Liver (tissue), 9 donors: ENCODE data around the gene CCDC201. TPM values are rescaled to one million over a fixed set of nuclear protein-coding genes. Genes with fewer than 3 reads are reported as not detected.
"Not testable (repeated sequence)": the region's sequence is repeated elsewhere in the genome, so short reads cannot be mapped to it uniquely, and the experiment has no call there.

Experiments
- DNase-seq: peaks from one replicate; pipeline ENCODE4 v3.0.0-alpha.2; 2017; ENCODE audit warnings: low spot score
- H3K27ac ChIP-seq, 2 donors: one replicate each; pipeline ENCODE4 v1.7.0; 2013; ENCODE audit warnings: inconsistent platforms in 2 of 2, low read length in 2 of 2, control low read depth in 1 of 2, low read depth in 1 of 2, mild to moderate bottlenecking in 1 of 2
- H3K27me3 ChIP-seq, 4 donors: one replicate each; pipeline versions ENCODE4 v1.6.1 to v1.7.0; 2013; ENCODE audit warnings: low read length in 3 of 4, inconsistent platforms in 1 of 4, mild to moderate bottlenecking in 1 of 4, moderate library complexity in 1 of 4; ENCODE audit not compliant: control insufficient read depth in 4 of 4, insufficient read depth in 4 of 4
- H3K36me3 ChIP-seq, 4 donors: one replicate each; pipeline versions ENCODE4 v1.6.1 to v1.7.0; 2013; ENCODE audit warnings: low read length in 3 of 4, mild to moderate bottlenecking in 3 of 4, low read depth in 1 of 4, moderate library complexity in 1 of 4; ENCODE audit not compliant: control insufficient read depth in 4 of 4, insufficient read depth in 3 of 4
- H3K4me1 ChIP-seq, 4 donors: one replicate each; pipeline versions ENCODE4 v1.6.1 to v1.7.0; 2013; ENCODE audit warnings: low read length in 3 of 4, mild to moderate bottlenecking in 3 of 4, moderate library complexity in 1 of 4; ENCODE audit not compliant: control insufficient read depth in 4 of 4, insufficient read depth in 4 of 4
- H3K4me3 ChIP-seq, 3 donors: one replicate each; pipeline versions ENCODE4 v1.6.1 to v1.7.0; 2013; ENCODE audit warnings: low read length in 3 of 3, control low read depth in 1 of 3, low read depth in 1 of 3, mild to moderate bottlenecking in 1 of 3
- H3K9ac ChIP-seq, 2 donors: one replicate each; pipeline ENCODE4 v1.7.0; 2013; ENCODE audit warnings: low read length in 2 of 2, mild to moderate bottlenecking in 2 of 2, moderate library complexity in 2 of 2, control low read depth in 1 of 2, low read depth in 1 of 2
- H3K9me3 ChIP-seq, 4 donors: one replicate each; pipeline versions ENCODE4 v1.6.1 to v1.7.0; 2013; ENCODE audit warnings: low read length in 3 of 4; ENCODE audit not compliant: control insufficient read depth in 4 of 4
- EGR1 ChIP-seq, 2 donors: IDR thresholded peaks; 2 replicates each; pipeline ENCODE4 v1.6.1; 2016 to 2018; ENCODE audit warnings: antibody characterized with exemption in 2 of 2, low read depth in 2 of 2
- FOXA1 ChIP-seq: IDR thresholded peaks from 2 replicates; pipeline ENCODE4 v1.6.1; 2016; ENCODE audit warnings: antibody characterized with exemption
- GABPA ChIP-seq, 2 donors: IDR thresholded peaks in 1 of 2; conservative IDR thresholded peaks in 1 of 2; 2 replicates each; pipeline ENCODE4 v1.6.1; 2016; ENCODE audit warnings: antibody characterized with exemption in 2 of 2, mild to moderate bottlenecking in 1 of 2, moderate library complexity in 1 of 2
- HNF4G ChIP-seq: IDR thresholded peaks from 2 replicates; pipeline ENCODE4 v1.6.1; 2016; ENCODE audit warnings: antibody characterized with exemption
- JUND ChIP-seq, 2 donors: IDR thresholded peaks; 2 replicates each; pipeline ENCODE4 v1.6.1; 2016; ENCODE audit warnings: antibody characterized with exemption in 2 of 2
- NR2F2 ChIP-seq: IDR thresholded peaks from 2 replicates; pipeline ENCODE4 v1.6.1; 2016; ENCODE audit warnings: antibody characterized with exemption
- RXRA ChIP-seq, 2 donors: IDR thresholded peaks; 2 replicates each; pipeline ENCODE4 v1.6.1; 2017 to 2018; ENCODE audit warnings: antibody characterized with exemption in 2 of 2, mild to moderate bottlenecking in 1 of 2
- SP1 ChIP-seq: IDR thresholded peaks from 2 replicates; pipeline ENCODE4 v1.6.1; 2018; ENCODE audit warnings: antibody characterized with exemption, mild to moderate bottlenecking
- YY1 ChIP-seq: IDR thresholded peaks from 2 replicates; pipeline ENCODE4 v1.6.1; 2016; ENCODE audit warnings: antibody characterized with exemption, mild to moderate bottlenecking
- WGBS: extraction: QIAGEN DNeasy Blood & Tissue Kit; methylation state at CpG from one replicate; pipeline ENCODE4 v1.1.7; 2013; 5-methylcytosine and 5-hydroxymethylcytosine counted together
- polyA plus RNA-seq, 2 donors: library from polyadenylated mRNA; stranded (reverse) in 1 of 2; unstranded in 1 of 2; fragments of 200-250 nt in 1 of 2; fragments of >200 nt in 1 of 2; fragmentation: Nextera tagmentation in 1 of 2; extraction: Ambion mirVana in 1 of 2; gene quantifications; one replicate each; pipeline versions ENCODE4 v1.2.1 to v1.2.3, GENCODE V29; 2013 to 2015
- total RNA-seq, 2 donors: library from RNA; depleted of rRNA; stranded (reverse); fragments of >200 nt; gene quantifications; one replicate each; pipeline ENCODE4 v1.2.3, GENCODE V29; 2014
- TF ChIP-seq, protein P1 (sequence below): IDR thresholded peaks from 2 replicates; pipeline ENCODE4 v1.6.1; 2016; ENCODE audit warnings: antibody characterized with exemption
- TF ChIP-seq, protein P2 (sequence below): fragments of 150-350 bp; IDR thresholded peaks from 2 replicates; pipeline ENCODE4 v1.5.1; 2017; ENCODE audit warnings: improper control_type of control experiment, low read depth, low read length; ENCODE audit not compliant: missing input control
- TF ChIP-seq, protein P3 (sequence below): IDR thresholded peaks from 2 replicates; pipeline ENCODE4 v1.6.1; 2016; ENCODE audit warnings: antibody characterized with exemption, mild to moderate bottlenecking
- donor health status: healthy.
- donor health status: healthy.
- donor health status: healthy.
- donor health status: healthy.
- donor health status: healthy.

The CCDC201 gene
- total and polyA plus RNA-seq, 4 donors = not detected

DNA sequence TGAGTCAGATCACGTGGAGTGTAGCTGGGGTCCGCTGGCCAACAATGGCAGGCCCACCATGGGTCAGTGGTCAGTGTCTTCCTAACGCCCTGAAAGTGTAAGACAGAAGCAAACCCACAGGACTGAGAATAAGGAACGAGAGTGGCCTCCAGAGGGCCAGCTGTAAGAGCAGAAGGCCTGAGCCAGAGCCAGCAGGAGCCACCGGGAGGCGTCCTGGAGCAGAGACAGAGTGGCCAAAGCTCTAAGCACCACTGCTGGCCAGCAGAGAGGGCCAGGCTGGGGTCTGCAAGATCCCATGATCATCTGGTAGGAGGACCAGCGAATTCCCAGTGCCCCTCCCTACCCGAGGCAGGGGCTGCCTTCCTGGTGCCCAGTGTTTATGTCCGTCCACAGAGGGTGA, 9.2 kb downstream of the CCDC201 start:
- Histone ChIP-seq H3K4me3 (no peak overlapping the region), H3K27ac (no peak overlapping the region), H3K27me3 (no peaks in the 10 kb centered on the region), H3K36me3 (no peaks in the 10 kb centered on the region), H3K9ac (no peak overlapping the region), H3K4me1 (no peaks in the 10 kb centered on the region), H3K9me3 (peaks cover 0 to 3% (median 0%) of the 10 kb centered on the region in 4 donors)
- no peak for DNase-seq
- TF ChIP-seq SP1 (no peak), RXRA (IDR thresholded peaks at IDR 0.05) (no peak), HNF4G (no peak), YY1 (no peak), JUND (IDR thresholded peaks at IDR 0.05) (no peak), EGR1 (IDR thresholded peaks at IDR 0.05; ENCODE audit: low read depth in 2 of 2) (no peak), GABPA (IDR thresholded peaks at IDR 0.05 in 1 of 2, conservative IDR thresholded peaks at IDR 0.05 in 1 of 2) (no peak), NR2F2 (no peak), FOXA1 (no peak)
- TF ChIP-seq, protein P1, sequence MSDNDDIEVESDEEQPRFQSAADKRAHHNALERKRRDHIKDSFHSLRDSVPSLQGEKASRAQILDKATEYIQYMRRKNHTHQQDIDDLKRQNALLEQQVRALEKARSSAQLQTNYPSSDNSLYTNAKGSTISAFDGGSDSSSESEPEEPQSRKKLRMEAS = no peak
- TF ChIP-seq, protein P2, sequence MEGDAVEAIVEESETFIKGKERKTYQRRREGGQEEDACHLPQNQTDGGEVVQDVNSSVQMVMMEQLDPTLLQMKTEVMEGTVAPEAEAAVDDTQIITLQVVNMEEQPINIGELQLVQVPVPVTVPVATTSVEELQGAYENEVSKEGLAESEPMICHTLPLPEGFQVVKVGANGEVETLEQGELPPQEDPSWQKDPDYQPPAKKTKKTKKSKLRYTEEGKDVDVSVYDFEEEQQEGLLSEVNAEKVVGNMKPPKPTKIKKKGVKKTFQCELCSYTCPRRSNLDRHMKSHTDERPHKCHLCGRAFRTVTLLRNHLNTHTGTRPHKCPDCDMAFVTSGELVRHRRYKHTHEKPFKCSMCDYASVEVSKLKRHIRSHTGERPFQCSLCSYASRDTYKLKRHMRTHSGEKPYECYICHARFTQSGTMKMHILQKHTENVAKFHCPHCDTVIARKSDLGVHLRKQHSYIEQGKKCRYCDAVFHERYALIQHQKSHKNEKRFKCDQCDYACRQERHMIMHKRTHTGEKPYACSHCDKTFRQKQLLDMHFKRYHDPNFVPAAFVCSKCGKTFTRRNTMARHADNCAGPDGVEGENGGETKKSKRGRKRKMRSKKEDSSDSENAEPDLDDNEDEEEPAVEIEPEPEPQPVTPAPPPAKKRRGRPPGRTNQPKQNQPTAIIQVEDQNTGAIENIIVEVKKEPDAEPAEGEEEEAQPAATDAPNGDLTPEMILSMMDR = no peak
- TF ChIP-seq, protein P3, sequence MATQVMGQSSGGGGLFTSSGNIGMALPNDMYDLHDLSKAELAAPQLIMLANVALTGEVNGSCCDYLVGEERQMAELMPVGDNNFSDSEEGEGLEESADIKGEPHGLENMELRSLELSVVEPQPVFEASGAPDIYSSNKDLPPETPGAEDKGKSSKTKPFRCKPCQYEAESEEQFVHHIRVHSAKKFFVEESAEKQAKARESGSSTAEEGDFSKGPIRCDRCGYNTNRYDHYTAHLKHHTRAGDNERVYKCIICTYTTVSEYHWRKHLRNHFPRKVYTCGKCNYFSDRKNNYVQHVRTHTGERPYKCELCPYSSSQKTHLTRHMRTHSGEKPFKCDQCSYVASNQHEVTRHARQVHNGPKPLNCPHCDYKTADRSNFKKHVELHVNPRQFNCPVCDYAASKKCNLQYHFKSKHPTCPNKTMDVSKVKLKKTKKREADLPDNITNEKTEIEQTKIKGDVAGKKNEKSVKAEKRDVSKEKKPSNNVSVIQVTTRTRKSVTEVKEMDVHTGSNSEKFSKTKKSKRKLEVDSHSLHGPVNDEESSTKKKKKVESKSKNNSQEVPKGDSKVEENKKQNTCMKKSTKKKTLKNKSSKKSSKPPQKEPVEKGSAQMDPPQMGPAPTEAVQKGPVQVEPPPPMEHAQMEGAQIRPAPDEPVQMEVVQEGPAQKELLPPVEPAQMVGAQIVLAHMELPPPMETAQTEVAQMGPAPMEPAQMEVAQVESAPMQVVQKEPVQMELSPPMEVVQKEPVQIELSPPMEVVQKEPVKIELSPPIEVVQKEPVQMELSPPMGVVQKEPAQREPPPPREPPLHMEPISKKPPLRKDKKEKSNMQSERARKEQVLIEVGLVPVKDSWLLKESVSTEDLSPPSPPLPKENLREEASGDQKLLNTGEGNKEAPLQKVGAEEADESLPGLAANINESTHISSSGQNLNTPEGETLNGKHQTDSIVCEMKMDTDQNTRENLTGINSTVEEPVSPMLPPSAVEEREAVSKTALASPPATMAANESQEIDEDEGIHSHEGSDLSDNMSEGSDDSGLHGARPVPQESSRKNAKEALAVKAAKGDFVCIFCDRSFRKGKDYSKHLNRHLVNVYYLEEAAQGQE = no peak
- 87% methylated on average over 9 of the region's 9 CpGs for WGBS

DNA sequence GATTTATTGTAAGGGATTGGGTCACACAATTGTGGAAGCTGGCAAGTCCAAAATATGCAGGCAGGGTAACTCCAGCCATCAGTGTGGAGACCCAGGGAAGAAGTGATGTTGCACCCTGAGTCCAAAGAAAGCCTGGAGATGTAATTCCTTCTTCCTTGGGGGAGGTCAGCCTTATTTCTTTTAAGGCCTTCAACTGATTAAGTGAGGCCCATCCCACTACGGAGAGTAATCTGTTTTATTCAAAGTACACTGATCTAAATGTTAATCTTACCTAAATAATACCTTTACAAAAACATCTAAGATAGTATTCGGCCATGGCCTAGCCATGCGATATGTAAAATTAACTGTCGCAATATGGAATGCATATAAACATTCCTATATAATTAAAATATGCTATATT, 16.0 kb downstream of the CCDC201 start:
- not testable (repeated sequence) for H3K9me3 ChIP-seq, H3K4me1 ChIP-seq, H3K9ac ChIP-seq, H3K36me3 ChIP-seq, DNase-seq, H3K4me3 ChIP-seq, H3K27ac ChIP-seq, H3K27me3 ChIP-seq
- 92% methylated on average over 4 of the region's 4 CpGs for WGBS

DNA sequence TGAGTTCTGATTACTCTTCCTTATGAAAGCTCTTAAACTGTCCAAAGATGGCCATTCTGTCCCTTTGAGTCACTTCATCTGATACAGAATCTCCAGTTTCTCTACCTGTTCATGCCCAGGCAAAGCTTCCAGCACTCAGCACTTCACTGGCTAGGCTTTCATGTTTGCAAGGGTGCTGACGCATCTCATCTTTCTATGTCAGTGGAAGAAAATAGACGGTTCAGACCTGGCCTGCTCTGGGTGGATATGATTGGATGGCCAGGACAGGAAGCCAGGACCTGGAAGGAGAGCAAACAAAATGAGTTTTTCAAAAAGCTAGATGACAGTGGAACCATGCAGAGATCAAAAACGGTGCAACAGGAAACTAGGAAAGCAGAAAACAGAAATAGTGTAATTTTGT, 17.2 kb downstream of the CCDC201 start:
- H3K4me3 ChIP-seq = not testable (repeated sequence)

DNA sequence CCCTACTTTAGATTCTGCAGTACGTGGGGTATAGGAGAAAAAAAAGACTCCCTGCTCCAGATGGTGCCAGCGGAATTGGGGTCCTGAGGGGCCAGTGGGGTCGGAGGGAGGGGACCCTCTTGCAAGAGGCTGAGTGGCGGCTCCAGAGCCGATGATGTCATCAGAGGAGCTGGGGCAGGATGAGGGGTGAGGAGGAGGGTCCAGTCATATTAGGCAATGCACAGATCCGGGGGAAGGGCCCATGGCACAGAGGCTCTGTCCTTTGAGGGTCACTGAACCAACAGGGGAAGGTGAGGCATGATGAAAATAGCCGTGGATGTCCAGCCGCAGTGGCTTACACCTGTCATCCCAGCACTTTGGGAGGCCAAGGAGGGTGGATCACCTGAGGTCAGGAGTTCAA, 19.4 kb downstream of the CCDC201 start:
- H3K4me3 ChIP-seq, H3K27ac ChIP-seq, H3K27me3 ChIP-seq, DNase-seq, H3K4me1 ChIP-seq, H3K9ac ChIP-seq, H3K9me3 ChIP-seq, H3K36me3 ChIP-seq: not testable (repeated sequence)
- WGBS = 85% methylated on average over 8 of the region's 8 CpGs

More for the DNA sequence above, 17.2 kb downstream of the CCDC201 start:
- not testable (repeated sequence) for H3K9ac ChIP-seq, H3K27me3 ChIP-seq, H3K9me3 ChIP-seq, H3K27ac ChIP-seq, H3K36me3 ChIP-seq, DNase-seq, H3K4me1 ChIP-seq
- 34% methylated on average over 3 of the region's 3 CpGs for WGBS

DNA sequence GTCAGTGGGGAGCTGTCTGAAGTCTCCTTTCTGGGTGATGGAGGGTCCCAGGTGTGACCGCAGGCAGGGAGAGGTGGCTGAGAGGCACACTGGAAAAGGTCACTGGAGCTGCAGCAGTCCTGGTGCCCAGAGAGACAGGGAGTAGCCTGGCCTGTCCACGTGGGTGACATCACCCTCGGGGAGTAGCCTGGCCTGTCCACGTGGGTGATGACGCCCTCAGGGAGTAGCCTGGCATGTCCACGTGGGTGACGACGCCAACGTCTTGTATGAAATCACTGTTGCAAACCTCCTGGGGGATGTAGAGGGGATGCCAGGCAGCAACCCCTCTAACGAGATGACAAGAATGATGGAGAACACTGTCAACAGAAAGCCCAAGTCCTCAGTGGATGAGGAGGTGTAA, 19.9 kb downstream of the CCDC201 start:
- H3K9me3 ChIP-seq, H3K4me3 ChIP-seq, H3K4me1 ChIP-seq, H3K27ac ChIP-seq, H3K27me3 ChIP-seq, H3K36me3 ChIP-seq, H3K9ac ChIP-seq, DNase-seq: not testable (repeated sequence)
- WGBS = 76% methylated on average over 10 of the region's 10 CpGs

DNA sequence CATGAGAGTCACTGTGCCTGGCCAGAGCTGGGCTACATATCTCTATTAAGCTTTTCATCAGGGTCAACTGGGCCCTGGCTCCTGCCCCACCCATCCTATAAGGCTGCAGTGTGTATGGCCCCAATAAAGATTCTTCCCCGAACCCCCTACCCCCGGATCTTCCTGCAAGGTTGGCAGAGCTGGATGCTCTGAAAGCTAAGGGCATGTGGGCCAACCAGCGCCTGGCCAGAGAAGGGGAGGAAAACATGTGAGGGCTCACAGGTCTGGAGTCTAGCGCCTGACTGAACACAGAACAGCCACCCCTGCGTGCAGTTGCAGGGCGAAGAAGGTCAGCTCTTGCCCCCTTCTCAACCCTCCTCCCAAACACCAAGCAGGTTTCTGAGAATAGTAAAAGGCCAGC, 24.1 kb downstream of the CCDC201 start:
- not testable (repeated sequence) for H3K9ac ChIP-seq, H3K36me3 ChIP-seq, H3K4me3 ChIP-seq, DNase-seq, H3K4me1 ChIP-seq, H3K9me3 ChIP-seq, H3K27ac ChIP-seq, H3K27me3 ChIP-seq
- WGBS = 88% methylated on average over 6 of the region's 6 CpGs
